Karpas-422 (cell line): ENCODE results near the gene DIAPH3. TPM values are rescaled to one million over a fixed set of nuclear protein-coding genes. Genes with fewer than 3 reads are reported as not detected.

Experiments used
- DNase-seq: peaks from one replicate; pipeline ENCODE4 v3.0.0-alpha.2; 2015
- H2AFZ ChIP-seq: fragments of 200-600 bp; sonication (generic); 2 replicates; pipeline ENCODE4 v1.6.1; 2014; ENCODE audit warnings: antibody characterized with exemption, low read length, mixed read lengths
- H3K27ac ChIP-seq: fragments of 200-600 bp; sonication (generic); 2 replicates; pipeline ENCODE4 v1.5.1; 2014; ENCODE audit warnings: mild to moderate bottlenecking, low read length, moderate library complexity
- H3K27me3 ChIP-seq: fragments of 200-600 bp; sonication (generic); 2 replicates; pipeline ENCODE4 v1.6.1; 2014; ENCODE audit warnings: low read length, mixed read lengths
- H3K36me3 ChIP-seq: fragments of 200-600 bp; sonication (generic); 2 replicates; pipeline ENCODE4 v1.6.1; 2014; ENCODE audit warnings: low read length, mixed read lengths; ENCODE audit not compliant: insufficient read depth
- H3K4me1 ChIP-seq: fragments of 200-600 bp; sonication (generic); 2 replicates; pipeline ENCODE4 v1.6.1; 2014; ENCODE audit warnings: mild to moderate bottlenecking, low read length, mixed read lengths
- H3K4me2 ChIP-seq: fragments of 200-600 bp; sonication (generic); 2 replicates; pipeline ENCODE4 v1.6.1; 2014; ENCODE audit warnings: low read length, low read depth, mild to moderate bottlenecking; ENCODE audit not compliant: poor library complexity, severe bottlenecking
- H3K4me3 ChIP-seq: fragments of 200-600 bp; sonication (generic); 2 replicates; pipeline ENCODE4 v1.5.1; 2014; ENCODE audit warnings: mild to moderate bottlenecking, antibody characterized with exemption, low read length, mixed read lengths
- H3K79me2 ChIP-seq: fragments of 200-600 bp; sonication (generic); 2 replicates; pipeline ENCODE4 v1.6.1; 2014; ENCODE audit warnings: mild to moderate bottlenecking, low read length, mixed read lengths
- H3K9ac ChIP-seq: fragments of 200-600 bp; sonication (generic); 2 replicates; pipeline ENCODE4 v1.6.0; 2014; ENCODE audit warnings: low read length
- H3K9me2 ChIP-seq: fragments of 200-600 bp; sonication (generic), shearing (Covaris generic); replicated peaks from 2 replicates; pipeline ENCODE4 v1.6.0; 2014; ENCODE audit warnings: mild to moderate bottlenecking, low read length, moderate library complexity; ENCODE audit not compliant: insufficient read depth
- H3K9me3 ChIP-seq: fragments of 300-700, 200-600 bp; sonication (generic); 2 replicates; pipeline ENCODE4 v1.6.1; 2014; ENCODE audit warnings: low read length, mixed read lengths
- H4K20me1 ChIP-seq: fragments of 200-600 bp; sonication (generic); 2 replicates; pipeline ENCODE4 v1.6.1; 2014; ENCODE audit warnings: mild to moderate bottlenecking, antibody characterized with exemption, low read length, low read depth; ENCODE audit not compliant: insufficient read depth
- total RNA-seq: library from RNA; depleted of rRNA; stranded (reverse); fragments of >200 nt; shearing (Covaris generic); gene quantifications from 2 replicates; pipeline ENCODE4 v1.2.3, GENCODE V29; 2014; ENCODE audit warnings: low replicate concordance

Gene DIAPH3
- total RNA-seq, 1 experiment from 2014 or later, result 10.0 TPM

DNA sequence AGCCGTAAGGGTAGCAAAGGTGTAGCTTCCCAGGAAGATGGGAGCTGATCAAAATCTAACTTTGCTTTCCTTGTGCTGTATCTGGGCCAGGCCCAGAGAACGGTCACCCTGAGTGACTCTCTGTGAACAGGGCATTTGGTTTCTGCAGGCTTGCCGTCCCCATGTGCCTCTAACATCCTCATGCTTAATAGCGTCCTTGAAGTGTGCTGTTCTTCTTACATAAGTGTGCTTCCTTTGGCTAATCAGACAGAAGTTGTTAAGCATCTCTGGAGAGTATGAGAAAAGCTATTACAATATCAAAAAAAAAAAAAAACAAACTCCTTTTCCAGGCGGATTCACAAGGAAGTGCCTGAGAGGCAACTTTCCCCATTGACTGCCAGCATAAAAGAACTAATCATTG is 503.7 kb downstream of the DIAPH3 start:
- Histone ChIP-seq H3K9me3 (no peaks in the 10 kb centered on the region), H3K4me3 (no peak overlapping the region), H3K4me1 (no peaks in the 10 kb centered on the region), H3K9me2 (no peaks in the 10 kb centered on the region), H3K27me3 (no peaks in the 10 kb centered on the region), H3K4me2 (no peak overlapping the region), H3K36me3 (no peaks in the 10 kb centered on the region), H3K79me2 (no peaks in the 10 kb centered on the region), H3K27ac (no peak overlapping the region), H4K20me1 (no peaks in the 10 kb centered on the region), H3K9ac (no peak overlapping the region), H2AFZ (no peak overlapping the region)
- no peak for DNase-seq

DNA sequence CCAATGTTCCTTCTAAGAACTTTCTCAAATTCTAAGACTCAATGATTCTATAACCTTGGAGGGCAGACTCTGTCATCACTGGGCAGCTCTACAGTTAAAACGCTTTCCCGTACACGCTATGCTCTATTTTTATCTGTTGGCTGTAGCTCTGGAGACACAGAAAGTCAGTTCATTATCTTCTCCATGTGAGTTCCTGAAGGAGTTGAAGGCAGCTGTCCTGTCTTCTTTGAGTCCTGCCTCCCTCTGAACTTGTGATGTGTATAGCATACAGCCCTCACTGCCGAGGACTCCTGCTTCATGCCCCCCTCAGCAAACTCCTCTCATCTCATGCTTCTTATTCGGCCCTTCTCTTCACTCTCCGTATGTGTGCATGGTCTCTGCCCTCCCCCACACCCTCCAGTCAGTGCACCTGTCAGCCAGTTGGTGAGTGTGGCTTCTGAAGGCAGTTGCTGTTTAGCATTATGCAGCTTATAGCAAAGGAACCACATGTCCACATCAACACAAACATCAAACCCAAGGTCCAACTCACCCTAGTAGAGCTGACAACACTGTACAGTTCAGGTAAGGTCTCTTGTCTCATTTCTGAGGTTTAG is 504.9 kb downstream of the DIAPH3 start:
- H3K9ac ChIP-seq, result no peak overlapping the region
- no peak overlapping the region for H2AFZ ChIP-seq
- H3K4me1 ChIP-seq, result no peaks in the 10 kb centered on the region
- H3K27ac ChIP-seq, result no peak overlapping the region
- no peaks in the 10 kb centered on the region for H3K9me2 ChIP-seq
- no peaks in the 10 kb centered on the region for H4K20me1 ChIP-seq
- no peaks in the 10 kb centered on the region for H3K36me3 ChIP-seq
- no peaks in the 10 kb centered on the region for H3K79me2 ChIP-seq
- no peak for DNase-seq
- H3K27me3 ChIP-seq, result no peaks in the 10 kb centered on the region
- no peaks in the 10 kb centered on the region for H3K9me3 ChIP-seq
- no peak overlapping the region for H3K4me3 ChIP-seq
- H3K4me2 ChIP-seq, result no peak overlapping the region

DNA sequence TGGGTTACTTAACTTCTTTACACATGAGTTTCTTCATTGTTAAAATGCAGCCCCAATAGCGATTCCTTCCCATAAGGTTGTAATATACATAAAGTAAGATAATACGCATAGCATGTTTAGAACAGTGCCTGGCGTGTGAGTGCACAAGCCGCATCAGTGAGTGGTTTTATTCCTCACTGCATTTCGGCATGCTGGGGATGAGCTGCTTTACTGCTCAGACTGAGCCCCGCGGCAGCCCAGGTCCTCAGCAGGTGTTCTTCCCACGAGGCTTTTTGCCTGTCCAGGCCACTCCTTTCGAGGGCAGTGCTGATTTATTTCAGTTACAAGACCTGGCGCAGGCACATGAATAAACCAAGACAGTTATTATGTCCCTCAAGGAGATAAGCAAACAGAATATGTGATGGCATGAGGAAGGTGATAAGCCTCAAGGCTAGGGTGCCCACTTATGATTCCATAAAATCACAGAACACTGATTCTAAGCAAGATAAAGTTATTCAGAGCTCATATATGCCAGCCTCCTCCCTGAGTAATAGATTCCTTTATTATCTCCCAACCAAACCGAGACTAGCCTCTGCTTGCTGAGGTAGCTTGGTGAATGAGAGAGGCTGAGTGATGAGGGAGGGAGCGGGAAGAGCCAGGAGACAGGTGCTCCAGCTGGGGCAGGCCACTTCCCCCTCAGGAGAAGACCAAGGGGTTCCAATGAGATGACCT is 505.5 kb downstream of the DIAPH3 start:
- H3K4me3 ChIP-seq, result no peak overlapping the region
- H3K9me2 ChIP-seq, result no peaks in the 10 kb centered on the region
- no peak overlapping the region for H3K9ac ChIP-seq
- H4K20me1 ChIP-seq, result no peaks in the 10 kb centered on the region
- H3K4me1 ChIP-seq, result no peaks in the 10 kb centered on the region
- H2AFZ ChIP-seq, result no peak overlapping the region
- H3K4me2 ChIP-seq, result no peak overlapping the region
- no peaks in the 10 kb centered on the region for H3K9me3 ChIP-seq
- H3K36me3 ChIP-seq, result no peaks in the 10 kb centered on the region
- no peak for DNase-seq
- H3K27ac ChIP-seq, result no peak overlapping the region
- no peaks in the 10 kb centered on the region for H3K27me3 ChIP-seq
- H3K79me2 ChIP-seq, result no peaks in the 10 kb centered on the region

DNA sequence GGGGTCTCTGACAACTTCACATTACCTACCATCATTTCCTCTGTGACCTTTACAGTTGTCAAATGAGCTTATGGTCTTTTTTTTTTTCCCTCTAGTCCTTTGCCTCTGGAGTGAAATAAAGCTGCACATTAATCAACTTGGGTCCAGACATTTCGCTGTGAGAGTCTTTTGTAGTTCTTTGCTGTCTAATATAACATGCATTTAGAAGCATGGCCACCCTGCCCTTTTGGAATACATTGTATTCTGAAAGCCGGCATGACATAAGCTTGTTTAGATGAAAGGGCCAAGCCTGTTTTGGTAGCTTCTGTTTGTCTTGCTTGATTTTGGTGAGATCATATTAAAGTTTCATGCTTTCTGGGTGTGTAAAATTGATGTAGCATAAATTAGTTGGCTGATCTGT is 509.8 kb downstream of the DIAPH3 start:
- Histone ChIP-seq H3K27ac (no peak overlapping the region), H3K79me2 (no peaks in the 10 kb centered on the region), H3K4me3 (no peak overlapping the region), H3K9me2 (no peaks in the 10 kb centered on the region), H3K9me3 (no peaks in the 10 kb centered on the region), H3K9ac (no peak overlapping the region), H3K36me3 (no peaks in the 10 kb centered on the region), H3K4me1 (no peaks in the 10 kb centered on the region), H3K27me3 (no peaks in the 10 kb centered on the region), H4K20me1 (no peaks in the 10 kb centered on the region), H3K4me2 (no peak overlapping the region), H2AFZ (no peak overlapping the region)
- DNase-seq, result no peak

DNA sequence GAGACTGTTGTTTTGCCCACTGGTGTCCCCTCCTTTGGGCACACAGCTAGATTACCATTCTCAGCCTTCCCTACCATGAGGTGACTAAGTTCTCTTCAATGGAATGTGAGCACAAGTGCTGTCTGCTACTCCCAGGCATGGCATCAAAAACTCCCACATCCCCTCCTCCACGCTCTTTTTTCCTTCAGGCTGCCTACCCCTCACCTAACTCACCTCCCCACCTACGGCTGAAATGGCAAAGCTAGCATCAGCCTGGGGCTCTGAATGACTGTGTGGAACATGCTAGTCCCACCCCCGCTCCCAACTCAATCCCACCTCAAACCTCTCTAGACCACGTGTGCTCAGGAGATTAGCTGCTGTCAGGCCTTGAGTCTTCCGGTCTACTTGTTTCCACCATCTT is 512.2 kb downstream of the DIAPH3 start:
- Histone ChIP-seq H3K9me3 (no peaks in the 10 kb centered on the region), H3K36me3 (no peaks in the 10 kb centered on the region), H3K4me1 (no peaks in the 10 kb centered on the region), H3K4me3 (no peak overlapping the region), H3K9me2 (no peaks in the 10 kb centered on the region), H2AFZ (no peak overlapping the region), H3K4me2 (no peak overlapping the region), H3K9ac (no peak overlapping the region), H3K27me3 (no peaks in the 10 kb centered on the region), H4K20me1 (no peaks in the 10 kb centered on the region), H3K27ac (no peak overlapping the region), H3K79me2 (no peaks in the 10 kb centered on the region)
- no peak for DNase-seq

DNA sequence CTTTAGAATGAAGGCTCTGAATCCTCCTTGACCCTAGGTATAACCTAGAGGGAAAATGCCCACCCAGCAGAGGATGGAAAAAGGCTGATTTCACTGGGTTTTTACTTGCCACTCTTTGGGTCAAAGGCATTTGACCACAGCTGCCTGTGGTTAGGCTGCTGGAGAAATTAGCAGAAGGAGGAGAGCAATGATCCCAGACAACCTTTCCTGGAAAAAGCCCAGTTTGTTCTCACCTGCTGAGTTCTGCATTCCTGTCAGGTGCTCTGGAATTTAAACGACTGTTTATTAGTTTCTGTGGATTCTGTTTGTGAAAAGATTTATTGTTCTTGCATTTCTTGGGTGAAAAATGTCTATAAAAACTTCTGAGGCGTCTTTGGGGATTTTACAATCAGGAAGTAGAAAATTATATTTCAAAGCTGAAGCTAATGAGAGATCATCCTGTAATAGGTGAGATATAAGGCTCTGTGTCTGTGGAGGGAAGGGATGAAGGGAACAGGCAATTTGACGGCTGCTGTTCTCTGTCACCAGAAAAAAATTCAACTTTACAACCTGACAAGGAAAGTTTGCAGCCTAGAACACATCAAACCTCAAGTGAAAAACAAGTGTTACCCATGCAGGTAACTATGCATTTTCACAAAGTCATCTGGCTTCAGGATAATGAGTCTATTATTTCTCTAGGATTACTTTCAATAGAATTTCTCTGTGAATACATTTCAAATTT is 519.7 kb downstream of the DIAPH3 start:
- no peaks in the 10 kb centered on the region for H3K9me2 ChIP-seq
- H3K4me1 ChIP-seq, result peaks cover 10% of the 10 kb centered on the region
- H3K9me3 ChIP-seq, result no peaks in the 10 kb centered on the region
- no peak overlapping the region for H2AFZ ChIP-seq
- DNase-seq, result no peak
- H3K36me3 ChIP-seq, result no peaks in the 10 kb centered on the region
- H4K20me1 ChIP-seq, result no peaks in the 10 kb centered on the region
- H3K9ac ChIP-seq, result no peak overlapping the region
- no peak overlapping the region for H3K4me2 ChIP-seq
- no peaks in the 10 kb centered on the region for H3K27me3 ChIP-seq
- no peak overlapping the region for H3K4me3 ChIP-seq
- H3K79me2 ChIP-seq, result no peaks in the 10 kb centered on the region
- no peak overlapping the region for H3K27ac ChIP-seq

DNA sequence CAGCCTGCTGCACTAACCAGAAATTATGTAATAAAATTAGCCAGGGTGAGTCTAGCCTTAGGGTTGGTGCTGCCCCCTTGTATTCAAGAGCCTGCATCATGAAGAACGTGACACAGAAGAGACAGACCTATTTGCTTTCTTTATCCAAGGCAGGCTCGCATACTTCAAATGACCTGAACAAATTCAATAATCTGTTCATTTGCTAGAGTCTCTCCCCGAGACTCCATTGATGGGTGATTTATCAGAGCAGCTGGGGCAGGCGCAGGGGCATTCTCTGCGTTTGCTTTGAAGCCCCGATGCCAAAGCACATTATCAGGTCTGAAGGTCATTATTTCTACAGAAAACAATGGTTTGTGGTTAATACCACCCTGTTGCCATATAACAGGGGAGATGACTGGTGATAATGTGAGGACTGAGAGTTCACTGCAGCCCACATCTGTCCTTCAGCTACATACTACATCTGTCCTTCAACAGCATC is 520.3 kb downstream of the DIAPH3 start:
- Histone ChIP-seq H2AFZ (no peak overlapping the region), H3K9ac (no peak overlapping the region), H3K27ac (no peak overlapping the region), H3K27me3 (no peaks in the 10 kb centered on the region), H3K4me1 (peaks cover 10% of the 10 kb centered on the region), H4K20me1 (no peaks in the 10 kb centered on the region), H3K36me3 (no peaks in the 10 kb centered on the region), H3K4me2 (no peak overlapping the region), H3K79me2 (no peaks in the 10 kb centered on the region), H3K9me2 (no peaks in the 10 kb centered on the region), H3K9me3 (no peaks in the 10 kb centered on the region), H3K4me3 (no peak overlapping the region)
- DNase-seq, result no peak

DNA sequence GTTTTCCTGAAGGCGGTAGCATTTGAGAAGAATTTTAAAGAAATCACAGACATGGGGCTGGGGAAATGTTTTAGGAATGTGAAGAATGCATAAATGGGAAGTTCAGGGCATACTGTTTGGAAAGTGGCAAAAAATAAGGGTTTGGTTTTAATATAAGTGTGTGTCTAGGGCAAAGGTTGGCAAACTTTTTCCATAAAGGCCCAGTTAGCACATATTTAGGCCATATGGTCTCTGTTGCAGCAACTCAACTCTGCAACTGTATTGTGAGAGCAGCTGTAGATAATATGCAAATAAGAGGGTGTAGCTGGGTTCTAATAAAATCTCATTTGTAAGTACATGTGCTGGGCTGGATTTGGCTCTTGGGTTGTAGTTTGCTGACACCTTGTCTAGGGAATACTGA is 521.9 kb downstream of the DIAPH3 start:
- Histone ChIP-seq H4K20me1 (no peaks in the 10 kb centered on the region), H3K36me3 (no peaks in the 10 kb centered on the region), H3K27me3 (no peaks in the 10 kb centered on the region), H3K9me2 (no peaks in the 10 kb centered on the region), H3K9me3 (no peaks in the 10 kb centered on the region), H3K79me2 (no peaks in the 10 kb centered on the region), H3K27ac (no peak overlapping the region), H3K4me1 (peaks cover 10% of the 10 kb centered on the region), H3K4me2 (peak overlapping the region; percentile 26), H2AFZ (no peak overlapping the region), H3K9ac (no peak overlapping the region), H3K4me3 (no peak overlapping the region)
- peak; percentile 55 for DNase-seq
